Stimulated activated CD8-positive, alpha-beta memory T cell treated with anti-CD3 and anti-CD28 coated beads, Interleukin-2, amount 100 ng/mL, for 1 hour (primary cell): Measurements from ENCODE around the gene CBX6.
A peak's percentile ranks its signal among the peaks of the same experiment; 100 is the strongest.
"Not testable (repeated sequence)": the region's sequence is repeated elsewhere in the genome, so short reads cannot be mapped to it uniquely, and the experiment has no call there.

ENCODE experiments used
- DNase-seq, 2 donors: peaks; one replicate each; pipeline ENCODE4 v3.0.0-alpha.2; 2020; ENCODE audit warnings: low read depth in 2 of 2

The CBX6 gene

GRCh38 chr22:38861170-38861876 lies 10.7 kb downstream of the CBX6 start:
- DNase-seq = no peak

- DNase-seq = no peak
These were observed 11.5 kb downstream of the CBX6 start for GRCh38 chr22:38860283-38861169.

DNA sequence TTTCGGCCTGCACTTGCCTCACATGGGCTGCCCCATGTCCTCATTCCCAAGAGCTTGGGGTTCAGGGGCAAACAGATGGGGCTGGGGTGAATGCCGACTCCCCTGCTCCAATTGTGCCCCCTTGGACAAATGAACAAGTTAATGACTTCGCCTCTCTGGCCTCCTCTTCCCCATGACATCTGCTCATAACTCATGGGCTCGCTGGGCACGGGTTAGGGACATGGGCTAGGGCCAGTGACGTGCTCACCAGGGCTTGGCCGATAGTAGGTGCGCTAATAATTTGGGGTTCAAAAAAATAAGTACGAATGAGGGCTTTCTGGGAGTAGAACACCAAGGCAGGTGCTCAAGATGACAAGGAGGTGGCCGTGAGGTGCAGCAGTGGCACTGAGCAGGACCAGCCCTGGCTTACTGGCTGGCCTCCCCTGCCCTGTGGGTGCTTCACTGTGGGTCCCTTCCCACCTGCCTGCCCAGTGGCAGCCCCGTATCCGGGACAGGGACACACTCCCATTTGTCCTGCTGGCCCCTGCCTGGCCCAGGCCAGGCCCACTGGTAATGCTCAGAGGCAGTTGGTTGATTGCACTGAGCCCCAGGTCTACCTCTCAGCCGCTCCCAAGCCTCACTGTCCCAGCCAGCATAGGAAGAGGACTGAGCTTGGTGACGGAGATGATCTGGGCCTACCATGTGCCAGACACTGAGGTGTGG lies 12.3 kb downstream of the CBX6 start:
- no peak for DNase-seq

DNA sequence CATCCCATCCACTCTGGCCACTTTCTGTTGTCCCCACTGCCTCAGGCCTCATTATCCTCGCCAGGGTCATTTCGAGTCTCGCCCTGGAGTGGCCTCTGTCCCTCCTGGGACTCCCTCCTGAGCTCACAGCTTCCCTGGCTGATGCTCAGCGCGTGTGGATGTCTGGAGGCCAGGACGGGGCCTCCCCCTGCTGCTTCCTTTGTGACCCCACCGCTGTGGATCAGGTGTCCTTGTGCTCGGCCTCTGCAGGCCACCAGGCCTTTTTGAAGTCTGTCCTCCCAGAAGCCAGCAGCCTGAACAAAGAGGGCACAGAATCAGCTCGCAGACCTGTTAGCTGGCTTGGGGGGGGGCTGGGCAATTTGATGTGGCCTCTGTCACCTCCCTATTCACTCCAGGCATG lies 13.5 kb downstream of the CBX6 start:
- no peak for DNase-seq

DNA sequence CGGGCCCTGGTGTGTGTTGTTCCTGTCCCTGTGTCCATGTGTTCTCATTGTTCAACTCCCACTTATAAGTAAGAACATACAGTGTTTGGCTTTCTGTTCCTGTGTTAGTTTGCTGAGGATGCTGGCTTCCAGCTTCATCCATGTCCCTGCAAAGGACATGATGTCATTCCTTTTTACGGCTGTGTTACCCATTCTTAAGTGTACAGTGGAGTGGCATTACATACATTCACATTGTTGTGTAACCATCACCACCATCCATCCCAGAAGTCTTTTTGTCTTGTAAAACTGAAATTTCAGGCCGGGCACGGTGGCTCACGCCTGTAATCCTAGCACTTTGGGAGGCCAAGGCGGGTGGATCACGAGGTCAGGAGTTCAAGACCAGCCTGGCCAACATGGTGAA lies 17.5 kb downstream of the CBX6 start:
- not testable (repeated sequence) for DNase-seq

- not testable (repeated sequence) for DNase-seq
These were observed 18.1 kb downstream of the CBX6 start for GRCh38 chr22:38853883-38854282.

- no peak for DNase-seq
These were observed 18.8 kb downstream of the CBX6 start for GRCh38 chr22:38853196-38853651.

GRCh38 chr22:38852522-38852921 lies 19.5 kb downstream of the CBX6 start:
- DNase-seq = no peak

DNA sequence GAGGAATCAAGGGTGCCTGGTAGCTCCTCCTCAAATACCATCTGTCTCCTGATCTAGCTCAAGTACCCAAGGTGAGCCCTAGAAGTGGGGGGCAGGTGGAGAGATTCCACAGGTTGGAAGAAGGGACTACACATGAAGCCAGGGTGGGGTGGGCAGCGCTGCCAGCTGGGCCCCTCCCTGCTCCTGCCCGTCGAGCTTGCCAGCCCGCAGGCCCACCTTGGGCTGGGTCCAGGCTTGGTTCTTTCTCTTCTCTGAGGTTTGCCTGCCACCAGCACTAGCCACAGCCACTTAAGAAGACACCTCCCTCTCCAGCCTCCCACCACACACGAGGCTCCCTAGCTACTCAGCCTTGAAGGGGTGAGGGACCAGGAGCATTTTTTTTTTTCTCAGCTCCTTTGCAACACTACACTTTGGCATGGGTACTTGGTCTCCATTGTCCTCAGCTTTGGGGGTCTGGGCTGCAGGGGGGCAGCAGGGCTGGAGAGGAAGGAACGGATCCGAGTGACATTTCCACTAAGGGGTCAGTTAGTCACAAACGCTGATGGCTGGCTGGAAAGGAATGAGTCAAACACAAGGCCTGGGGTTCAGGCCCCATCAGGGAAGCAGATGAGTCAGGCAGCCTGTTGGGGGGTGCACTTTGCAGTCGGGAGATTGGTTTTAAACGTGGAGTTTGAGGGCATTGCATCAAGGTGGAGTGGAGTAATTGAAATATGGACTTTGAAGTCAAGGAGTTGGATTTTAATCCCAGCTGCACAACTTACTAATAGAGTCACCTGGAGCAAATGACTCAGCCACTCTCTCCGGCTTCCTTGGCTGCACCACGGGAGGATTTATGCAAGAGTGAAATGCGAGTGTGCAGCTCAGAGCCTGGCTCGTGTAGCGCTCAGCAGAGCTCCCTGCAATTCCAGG lies 20.8 kb downstream of the CBX6 start:
- DNase-seq = no peak

DNA sequence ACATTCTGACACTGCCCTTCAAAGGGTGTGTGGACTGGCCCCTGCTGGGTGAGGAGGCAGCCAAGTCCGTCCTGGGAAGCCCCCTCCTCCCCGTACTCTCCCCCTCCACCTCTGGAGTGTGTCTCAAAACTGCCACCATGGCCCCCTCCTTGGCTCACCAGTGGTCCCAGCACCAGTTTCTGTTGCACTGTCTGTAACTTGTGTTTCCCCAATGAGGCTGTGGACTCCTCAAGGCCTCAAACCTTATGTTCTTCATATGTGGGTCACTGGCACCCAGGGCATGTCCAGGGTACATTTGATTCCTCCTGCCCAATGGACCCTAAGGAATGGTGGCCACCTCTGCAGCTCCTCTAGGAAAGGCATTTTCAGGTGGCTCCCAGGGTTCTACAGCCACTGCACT lies 21.6 kb downstream of the CBX6 start:
- DNase-seq = no peak

DNA sequence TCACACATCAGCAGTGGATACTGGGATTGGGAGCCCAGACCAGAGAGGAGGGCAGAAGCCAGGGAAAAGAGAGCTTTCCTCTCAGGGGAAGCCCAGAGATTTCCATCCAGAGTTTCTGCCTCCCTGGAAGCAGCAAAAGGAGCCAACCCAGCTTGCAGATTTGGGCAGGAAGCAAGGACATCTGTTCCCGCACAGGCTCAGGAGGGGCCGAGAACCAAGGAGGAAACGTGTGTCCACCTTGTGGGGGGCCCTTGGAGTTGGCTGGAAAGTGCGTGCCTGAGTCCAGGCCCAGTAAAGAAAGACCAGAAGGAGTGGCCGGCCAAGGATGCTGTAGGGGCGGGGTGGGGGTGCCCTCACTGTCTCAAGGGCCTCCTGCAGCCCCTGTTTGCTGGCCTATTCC lies 22.2 kb downstream of the CBX6 start:
- DNase-seq = no peak

- no peak for DNase-seq
These were observed 25.6 kb downstream of the CBX6 start for GRCh38 chr22:38846412-38846811.

GRCh38 chr22:38845004-38845740 lies 26.8 kb downstream of the CBX6 start:
- DNase-seq = no peak

GRCh38 chr22:38844315-38845003 lies 27.6 kb downstream of the CBX6 start:
- DNase-seq = no peak

DNA sequence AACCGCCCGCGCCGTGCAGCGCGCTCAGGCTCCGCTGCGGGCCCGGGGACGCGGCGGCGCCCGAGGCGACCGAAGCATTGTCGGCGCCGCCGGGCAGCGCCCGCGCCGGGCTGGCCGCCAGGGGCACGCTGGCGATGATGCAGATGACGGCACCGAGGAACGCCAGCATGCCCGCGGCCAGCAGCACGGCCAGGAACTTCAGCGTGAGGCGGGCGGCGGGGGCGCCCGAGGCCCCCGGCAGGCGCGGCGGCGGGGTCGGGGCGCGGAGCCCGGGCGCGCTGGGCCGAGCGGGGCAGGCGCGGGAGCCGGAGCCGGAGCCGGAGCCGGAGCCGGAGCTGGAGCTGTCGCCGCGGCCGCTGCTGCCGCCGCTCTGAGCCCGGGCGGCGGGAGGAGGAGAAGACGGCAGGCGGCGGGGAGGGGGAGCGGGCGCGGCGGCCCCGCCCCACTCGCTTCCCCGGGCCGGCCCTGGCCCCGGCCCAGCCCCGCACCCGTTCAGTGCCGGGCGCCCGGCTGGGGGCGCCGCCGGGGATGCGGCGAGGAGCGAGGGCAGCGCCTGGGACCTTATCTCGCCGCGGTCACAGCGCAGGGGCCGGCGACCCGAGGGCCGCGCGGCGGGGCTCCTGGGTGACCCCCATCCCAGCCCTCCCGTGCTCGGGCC lies 28.2 kb downstream of the CBX6 start, which contains the start of gene NPTXR:
TSS of gene NPTXR (minus strand) at position 372 of the 658 bp plus-strand sequence.
- no peak for DNase-seq

- peak in 1 of 2 donors; percentile 27 for DNase-seq
These were observed 28.8 kb downstream of the CBX6 start for GRCh38 chr22:38843201-38843656.

- DNase-seq = no peak
These were observed 29.4 kb downstream of the CBX6 start for GRCh38 chr22:38842512-38843200.

DNA sequence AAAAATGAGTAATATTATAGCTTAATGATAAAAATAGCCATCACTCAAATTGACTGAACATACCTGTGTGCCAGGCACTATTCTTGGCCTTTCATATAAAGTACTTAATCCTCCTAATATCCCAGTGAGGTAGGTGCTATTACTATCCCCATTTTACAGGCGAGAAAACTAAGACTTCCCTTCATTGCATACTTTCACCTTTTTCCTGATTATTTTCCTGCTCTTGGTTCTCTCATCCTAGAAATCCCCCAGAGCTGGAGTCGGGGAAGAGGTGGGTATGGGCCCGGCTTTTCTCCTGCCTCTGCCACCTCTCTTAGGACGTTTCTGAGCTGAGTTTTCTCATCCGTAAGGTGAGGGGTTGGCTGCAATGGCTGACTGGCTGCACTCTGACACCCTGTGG lies 30.4 kb downstream of the CBX6 start:
- no peak for DNase-seq

GRCh38 chr22:38841211-38841610 lies 30.8 kb downstream of the CBX6 start:
- no peak for DNase-seq
